ENCODE measurements around the gene KDM7A. TPM values are rescaled to one million over a fixed set of nuclear protein-coding genes. Genes with fewer than 3 reads are reported as not detected.

KDM7A gene
- total and polyA plus RNA-seq, 9 of the 15 experiments (the other 6 are each of a cell fraction or from before 2014, with no cell fraction given), result 0.90 to 8.4 (median 7.0) TPM

GRCh38 chr7:140146574-140146973 is 30.2 kb downstream of the KDM7A start (continued):
- TF ChIP-seq TAF1 (IDR thresholded peaks at IDR 0.05; ENCODE audit: control insufficient read depth, extremely low read depth, insufficient read depth, low read length, severe bottlenecking) (no peak), L3MBTL2 (IDR thresholded peaks at IDR 0.05) (no peak), KLF10 (CRISPR knock-in tag; IDR thresholded peaks at IDR 0.05) (no peak), SMARCB1 (IDR thresholded peaks at IDR 0.05; ENCODE audit: insufficient read length, low read depth) (no peak), MAFK (IDR thresholded peaks at IDR 0.05; ENCODE audit: low read length) (peak; percentile 89), ZNF584 (CRISPR knock-in tag; IDR thresholded peaks at IDR 0.05; ENCODE audit: low read depth) (no peak), ZBTB2 (IDR thresholded peaks at IDR 0.05) (no peak), MAFG (tag; conservative IDR thresholded peaks at IDR 0.05) (peak; percentile 96), NCOA1 (IDR thresholded peaks at IDR 0.05; ENCODE audit: low read depth) (no peak), C11orf30 (IDR thresholded peaks at IDR 0.05; ENCODE audit: low read depth) (peak; percentile 95), ZNF57 (CRISPR knock-in tag; IDR thresholded peaks at IDR 0.05) (no peak)

- no peak overlapping the region for H3K27ac ChIP-seq (ENCODE audit: extremely low read depth, low read depth, low read length)
- intact Hi-C loops (cut with micrococcal nuclease), result no loop called here
- in situ Hi-C loops (cut with MboI), result no loop called here
- H3K4me1 ChIP-seq (replicated peaks in 1 of 2; ENCODE audit: control insufficient read depth in 2 of 2, insufficient read depth in 2 of 2, low read length in 2 of 2), result peaks cover 0 to 4% of the 10 kb centered on the region in 2 experiments; a peak in 2 of 5 replicates
- H3K9me3 ChIP-seq (replicated peaks; ENCODE audit: control insufficient read depth, insufficient read depth, low read depth, low read length), result no peaks in the 10 kb centered on the region
- no peaks in the 10 kb centered on the region for H3K27me3 ChIP-seq (ENCODE audit: control insufficient read depth in 2 of 2, insufficient read depth in 2 of 2, low read length in 2 of 2)
- H3K79me2 ChIP-seq (ENCODE audit: control insufficient read depth, insufficient read depth, low read length), result no peaks in the 10 kb centered on the region
- FAIRE-seq (no peak), ATAC-seq (no peak), DNase-seq (ENCODE audit: extremely low read depth in 1 of 4, low spot score in 3 of 4) (no peak)
- H3K9me1 ChIP-seq (ENCODE audit: control insufficient read depth, insufficient read depth, low read length), result no peaks in the 10 kb centered on the region
- ChIA-PET POLR2A (interaction anchor here (0.6 to 0.9 kb wide), 2 partner anchors 13 to 21 kb away, joined by 3 to 4 read pairs; no protein-coding TSS in a partner anchor), CTCF (ENCODE audit: low intra/inter-chr PET ratio) (no interaction called here)
- no peak overlapping the region for H2AFZ ChIP-seq (ENCODE audit: low read depth, low read length)
- H3K4me2 ChIP-seq (ENCODE audit: insufficient read depth, low read length), result no peak overlapping the region
- H3K4me3 ChIP-seq, result no peak overlapping the region
- H3K9ac ChIP-seq (ENCODE audit: insufficient read depth in 1 of 2, low read depth in 2 of 2, low read length in 2 of 2), result no peak overlapping the region
- no peaks in the 10 kb centered on the region for H4K20me1 ChIP-seq (replicated peaks; ENCODE audit: control insufficient read depth, insufficient read depth, low read length)
- H3K36me3 ChIP-seq (ENCODE audit: control insufficient read depth, insufficient read depth, low read length), result no peaks in the 10 kb centered on the region
- BruUV-seq (replicated peaks), result no TSS peak
- TF ChIP-seq TAF1 (IDR thresholded peaks at IDR 0.05; ENCODE audit: control insufficient read depth, extremely low read depth, insufficient read depth, low read length, severe bottlenecking) (no peak), DDX20 (tag; IDR thresholded peaks at IDR 0.05; ENCODE audit: low read depth) (no peak), TRIM28 (IDR thresholded peaks at IDR 0.05) (no peak), NELFE (IDR thresholded peaks at IDR 0.05; ENCODE audit: insufficient read depth, insufficient read length) (no peak)
- TF ChIP-seq, protein P1, sequence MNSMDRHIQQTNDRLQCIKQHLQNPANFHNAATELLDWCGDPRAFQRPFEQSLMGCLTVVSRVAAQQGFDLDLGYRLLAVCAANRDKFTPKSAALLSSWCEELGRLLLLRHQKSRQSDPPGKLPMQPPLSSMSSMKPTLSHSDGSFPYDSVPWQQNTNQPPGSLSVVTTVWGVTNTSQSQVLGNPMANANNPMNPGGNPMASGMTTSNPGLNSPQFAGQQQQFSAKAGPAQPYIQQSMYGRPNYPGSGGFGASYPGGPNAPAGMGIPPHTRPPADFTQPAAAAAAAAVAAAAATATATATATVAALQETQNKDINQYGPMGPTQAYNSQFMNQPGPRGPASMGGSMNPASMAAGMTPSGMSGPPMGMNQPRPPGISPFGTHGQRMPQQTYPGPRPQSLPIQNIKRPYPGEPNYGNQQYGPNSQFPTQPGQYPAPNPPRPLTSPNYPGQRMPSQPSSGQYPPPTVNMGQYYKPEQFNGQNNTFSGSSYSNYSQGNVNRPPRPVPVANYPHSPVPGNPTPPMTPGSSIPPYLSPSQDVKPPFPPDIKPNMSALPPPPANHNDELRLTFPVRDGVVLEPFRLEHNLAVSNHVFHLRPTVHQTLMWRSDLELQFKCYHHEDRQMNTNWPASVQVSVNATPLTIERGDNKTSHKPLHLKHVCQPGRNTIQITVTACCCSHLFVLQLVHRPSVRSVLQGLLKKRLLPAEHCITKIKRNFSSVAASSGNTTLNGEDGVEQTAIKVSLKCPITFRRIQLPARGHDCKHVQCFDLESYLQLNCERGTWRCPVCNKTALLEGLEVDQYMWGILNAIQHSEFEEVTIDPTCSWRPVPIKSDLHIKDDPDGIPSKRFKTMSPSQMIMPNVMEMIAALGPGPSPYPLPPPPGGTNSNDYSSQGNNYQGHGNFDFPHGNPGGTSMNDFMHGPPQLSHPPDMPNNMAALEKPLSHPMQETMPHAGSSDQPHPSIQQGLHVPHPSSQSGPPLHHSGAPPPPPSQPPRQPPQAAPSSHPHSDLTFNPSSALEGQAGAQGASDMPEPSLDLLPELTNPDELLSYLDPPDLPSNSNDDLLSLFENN (IDR thresholded peaks at IDR 0.05; ENCODE audit: low read depth in 2 of 2, low read length in 2 of 2), result no peak
Observed at GRCh38 chr7:140145709-140146108, 31.1 kb downstream of the KDM7A start.

All from K562 (cell line).